GM12892 (cell line): ENCODE data around the gene LDB3.

ENCODE experiments used
- POLR2A ChIP-seq: IDR thresholded peaks from 2 replicates; pipeline ENCODE4 v1.6.1; 2011; ENCODE audit warnings: low read depth, low read length, control low read depth
- POLR2AphosphoS5 ChIP-seq: IDR thresholded peaks from 2 replicates; pipeline ENCODE4 v1.6.1; 2011; ENCODE audit warnings: low read depth, low read length, control low read depth
- TAF1 ChIP-seq: IDR thresholded peaks from 2 replicates; pipeline ENCODE4 v1.6.1; 2011; ENCODE audit warnings: low read depth, mild to moderate bottlenecking, control low read depth, low read length, borderline replicate concordance

DNA sequence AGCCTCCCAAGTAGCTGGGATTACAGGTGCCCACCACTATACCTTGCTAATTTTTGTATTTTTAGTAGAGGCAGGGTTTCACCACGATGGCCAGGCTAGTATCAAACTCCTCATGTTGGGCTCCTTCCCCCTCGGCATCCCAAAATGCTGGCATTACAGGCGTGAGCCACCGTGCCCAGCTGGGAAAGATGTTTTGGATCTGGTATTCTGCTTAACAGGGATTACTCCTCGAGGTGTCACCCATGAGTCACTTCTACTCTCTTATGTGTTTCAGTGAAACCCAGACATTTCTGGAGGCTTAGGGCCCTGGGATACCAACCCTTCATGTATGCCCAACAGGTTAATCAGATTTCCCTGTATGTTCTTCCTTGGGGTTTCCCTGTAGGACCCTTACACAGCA lies 25.8 kb upstream of the LDB3 start:
- TF ChIP-seq POLR2AphosphoS5 (no peak), TAF1 (no peak), POLR2A (no peak)
